ENCODE results near the gene CCDC112. TPM values are rescaled to one million over a fixed set of nuclear protein-coding genes. Genes with fewer than 3 reads are reported as not detected.

CCDC112 gene
- total and polyA plus RNA-seq, 2 of the 13 experiments (the other 11 are each of a cell fraction or from before 2014, with no cell fraction given), result 1.1 to 2.8 TPM

DNA sequence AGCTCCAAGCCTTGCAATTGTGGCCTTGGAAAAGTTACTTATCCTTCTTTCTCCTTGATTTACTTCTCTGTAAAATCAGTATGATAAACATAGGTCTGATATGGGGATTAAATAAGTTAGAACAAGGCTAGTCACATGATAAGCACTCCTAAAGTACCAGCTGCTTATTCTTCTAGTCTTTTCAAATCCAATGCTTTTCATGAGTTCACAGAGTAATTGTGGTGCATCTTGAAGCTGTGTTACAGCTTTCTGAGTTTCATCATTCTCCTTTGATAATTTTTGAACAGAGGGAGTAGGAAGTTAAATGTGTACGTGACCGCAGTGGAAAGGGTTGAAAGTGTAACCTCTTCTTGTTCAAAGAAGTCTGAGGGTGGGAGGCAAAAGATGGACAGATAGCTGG lies 38.8 kb upstream of the CCDC112 start:
- Histone ChIP-seq H3K4me3 (replicated peaks in 1 of 3; ENCODE audit: insufficient read depth in 1 of 3, low read depth in 2 of 3, low read length in 3 of 3) (no peak overlapping the region), H3K27ac (ENCODE audit: extremely low read length, insufficient read depth, low read length) (no peak overlapping the region), H4K20me1 (ENCODE audit: insufficient read depth, low read length) (no peaks in the 10 kb centered on the region), H2AFZ (ENCODE audit: low read length) (no peak overlapping the region), H3K36me3 (replicated peaks in 1 of 2; ENCODE audit: control insufficient read depth in 1 of 2, insufficient read depth in 2 of 2, low read length in 2 of 2) (no peaks in the 10 kb centered on the region), H3K27me3 (ENCODE audit: control insufficient read depth in 1 of 2, insufficient read depth in 2 of 2, low read length in 2 of 2) (no peaks in the 10 kb centered on the region; a peak in 1 of 5 replicates), H3K79me2 (ENCODE audit: insufficient read depth, low read length) (no peaks in the 10 kb centered on the region), H3K4me2 (ENCODE audit: low read depth, low read length) (no peak overlapping the region), H3K9ac (ENCODE audit: insufficient read depth, low read depth, low read length) (no peak overlapping the region), H3K4me1 (ENCODE audit: insufficient read depth, low read length) (peaks cover 12% of the 10 kb centered on the region), H3K9me3 (ENCODE audit: low read length) (no peaks in the 10 kb centered on the region)
- BruUV-seq (replicated peaks), result no TSS peak
- POLR2A ChIA-PET, result no interaction called here
- FAIRE-seq (no peak), ATAC-seq (no peak), DNase-seq (ENCODE audit: low spot score) (no peak)
- intact Hi-C loops (cut with micrococcal nuclease; ENCODE audit: unreplicated experiment) (no loop called here), in situ Hi-C loops (cut with HindIII; ENCODE audit: extremely low pct_ligation_motif_present, low pct_unique_long_range_greater_than_20kb) (no loop called here)
- TF ChIP-seq ELF3 (CRISPR knock-in tag; IDR thresholded peaks at IDR 0.05), result no peak
- no peak for TF ChIP-seq YEATS4 (CRISPR knock-in tag; IDR thresholded peaks at IDR 0.05; ENCODE audit: borderline replicate concordance)
- no peak for TF ChIP-seq ZNF780A (CRISPR knock-in tag; IDR thresholded peaks at IDR 0.05)
- no peak for TF ChIP-seq SMARCE1 (IDR thresholded peaks at IDR 0.05; ENCODE audit: borderline replicate concordance)
- TF ChIP-seq ZNF562 (CRISPR knock-in tag; IDR thresholded peaks at IDR 0.05; ENCODE audit: borderline replicate concordance), result no peak
- TF ChIP-seq, protein P1, sequence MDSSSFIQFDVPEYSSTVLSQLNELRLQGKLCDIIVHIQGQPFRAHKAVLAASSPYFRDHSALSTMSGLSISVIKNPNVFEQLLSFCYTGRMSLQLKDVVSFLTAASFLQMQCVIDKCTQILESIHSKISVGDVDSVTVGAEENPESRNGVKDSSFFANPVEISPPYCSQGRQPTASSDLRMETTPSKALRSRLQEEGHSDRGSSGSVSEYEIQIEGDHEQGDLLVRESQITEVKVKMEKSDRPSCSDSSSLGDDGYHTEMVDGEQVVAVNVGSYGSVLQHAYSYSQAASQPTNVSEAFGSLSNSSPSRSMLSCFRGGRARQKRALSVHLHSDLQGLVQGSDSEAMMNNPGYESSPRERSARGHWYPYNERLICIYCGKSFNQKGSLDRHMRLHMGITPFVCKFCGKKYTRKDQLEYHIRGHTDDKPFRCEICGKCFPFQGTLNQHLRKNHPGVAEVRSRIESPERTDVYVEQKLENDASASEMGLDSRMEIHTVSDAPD (CRISPR knock-in tag; IDR thresholded peaks at IDR 0.05), result no peak
- TF ChIP-seq DNMT3B (CRISPR knock-in tag; conservative IDR thresholded peaks at IDR 0.05), result no peak
- TF ChIP-seq ZNF17 (CRISPR knock-in tag; IDR thresholded peaks at IDR 0.05), result no peak
- no peak for TF ChIP-seq ZNF101 (CRISPR knock-in tag; IDR thresholded peaks at IDR 0.05; ENCODE audit: borderline replicate concordance, low read depth)
- no peak for TF ChIP-seq RBFOX2 (IDR thresholded peaks at IDR 0.05; ENCODE audit: low read depth, low read length)
- TF ChIP-seq ZNF709 (CRISPR knock-in tag; IDR thresholded peaks at IDR 0.05), result no peak
- TF ChIP-seq ZNF589 (CRISPR knock-in tag; conservative IDR thresholded peaks at IDR 0.05), result no peak
- no peak for TF ChIP-seq ZNF331 (CRISPR knock-in tag; IDR thresholded peaks at IDR 0.05)
- TF ChIP-seq ZFP82 (CRISPR knock-in tag; IDR thresholded peaks at IDR 0.05; ENCODE audit: borderline replicate concordance), result no peak
- 49% methylated on average over 2 of the region's 2 CpGs for WGBS (ENCODE audit: low lambda C conversion rate)
- CTCF ChIA-PET (ENCODE audit: low intra/inter-chr PET ratio, low total read pairs), result no interaction called here
